WTC11 (cell line): Measurements from ENCODE around the gene RANBP9.

ENCODE experiments used
- CBFB ChIP-seq: sonication (generic); formaldehyde crosslinking; IDR thresholded peaks from 2 replicates; pipeline ENCODE4 v1.8.1; 2022; ENCODE audit warnings: mild to moderate bottlenecking, low read depth, missing genetic modification reagents
- CTCF ChIP-seq: fragments of 200-600 bp; IDR thresholded peaks from 2 replicates; pipeline ENCODE4 v1.8.0; 2022; ENCODE audit warnings: antibody characterized with exemption
- RELA ChIP-seq: sonication (generic); formaldehyde crosslinking; IDR thresholded peaks from 2 replicates; pipeline ENCODE4 v1.8.1; 2022; ENCODE audit warnings: missing genetic modification reagents, mild to moderate bottlenecking, borderline replicate concordance
- ZNF396 ChIP-seq: fragments of 250-450 bp; sonication (Bioruptor Pico); IDR thresholded peaks from 2 replicates; pipeline ENCODE4 v1.8.0; 2021; ENCODE audit warnings: mild to moderate bottlenecking, moderate library complexity, borderline replicate concordance
- TF ChIP-seq, protein P1 (sequence below): sonication (generic); formaldehyde crosslinking; IDR thresholded peaks from 2 replicates; pipeline ENCODE4 v1.8.0; 2022; ENCODE audit warnings: mild to moderate bottlenecking, missing genetic modification reagents
- TF ChIP-seq, protein P2 (sequence below): sonication (generic); formaldehyde crosslinking; IDR thresholded peaks from 2 replicates; pipeline ENCODE4 v1.8.1; 2023; ENCODE audit warnings: mild to moderate bottlenecking, missing genetic modification reagents

- TF ChIP-seq, protein P1, sequence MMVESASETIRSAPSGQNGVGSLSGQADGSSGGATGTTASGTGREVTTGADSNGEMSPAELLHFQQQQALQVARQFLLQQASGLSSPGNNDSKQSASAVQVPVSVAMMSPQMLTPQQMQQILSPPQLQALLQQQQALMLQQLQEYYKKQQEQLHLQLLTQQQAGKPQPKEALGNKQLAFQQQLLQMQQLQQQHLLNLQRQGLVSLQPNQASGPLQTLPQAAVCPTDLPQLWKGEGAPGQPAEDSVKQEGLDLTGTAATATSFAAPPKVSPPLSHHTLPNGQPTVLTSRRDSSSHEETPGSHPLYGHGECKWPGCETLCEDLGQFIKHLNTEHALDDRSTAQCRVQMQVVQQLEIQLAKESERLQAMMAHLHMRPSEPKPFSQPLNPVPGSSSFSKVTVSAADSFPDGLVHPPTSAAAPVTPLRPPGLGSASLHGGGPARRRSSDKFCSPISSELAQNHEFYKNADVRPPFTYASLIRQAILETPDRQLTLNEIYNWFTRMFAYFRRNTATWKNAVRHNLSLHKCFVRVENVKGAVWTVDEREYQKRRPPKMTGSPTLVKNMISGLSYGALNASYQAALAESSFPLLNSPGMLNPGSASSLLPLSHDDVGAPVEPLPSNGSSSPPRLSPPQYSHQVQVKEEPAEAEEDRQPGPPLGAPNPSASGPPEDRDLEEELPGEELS (CRISPR knock-in tag) = peak; percentile 68; the same call in 1 of the 2 replicates
- TF ChIP-seq, protein P2, sequence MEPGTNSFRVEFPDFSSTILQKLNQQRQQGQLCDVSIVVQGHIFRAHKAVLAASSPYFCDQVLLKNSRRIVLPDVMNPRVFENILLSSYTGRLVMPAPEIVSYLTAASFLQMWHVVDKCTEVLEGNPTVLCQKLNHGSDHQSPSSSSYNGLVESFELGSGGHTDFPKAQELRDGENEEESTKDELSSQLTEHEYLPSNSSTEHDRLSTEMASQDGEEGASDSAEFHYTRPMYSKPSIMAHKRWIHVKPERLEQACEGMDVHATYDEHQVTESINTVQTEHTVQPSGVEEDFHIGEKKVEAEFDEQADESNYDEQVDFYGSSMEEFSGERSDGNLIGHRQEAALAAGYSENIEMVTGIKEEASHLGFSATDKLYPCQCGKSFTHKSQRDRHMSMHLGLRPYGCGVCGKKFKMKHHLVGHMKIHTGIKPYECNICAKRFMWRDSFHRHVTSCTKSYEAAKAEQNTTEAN (CRISPR knock-in tag) = no peak
- TF ChIP-seq ZNF396 (CRISPR knock-in tag) = no peak
- no peak for TF ChIP-seq RELA (CRISPR knock-in tag)
- no peak for TF ChIP-seq CBFB (CRISPR knock-in tag)
- no peak for TF ChIP-seq CTCF
Measured at GRCh38 chr6:13710552-13711323, 897 bp downstream of the RANBP9 start.
